ENCODE results near the gene GZMM.
A peak's percentile ranks its signal among the peaks of the same experiment; 100 is the strongest.

Gene GZMM

GRCh38 chr19:574658-575526, 31.0 kb downstream of the GZMM start:
- no peak for TF ChIP-seq CTCF (IDR thresholded peaks at IDR 0.05; ENCODE audit: insufficient read depth, low read depth, low read length, missing control alignments)
- H3K4me3 ChIP-seq (ENCODE audit: low read depth, low read length) = peak overlapping the region; percentile 81
- peak; percentile 64 for DNase-seq (ENCODE audit: low read depth)

GRCh38 chr19:575527-576506, 32.0 kb downstream of the GZMM start:
- no peak for DNase-seq (ENCODE audit: low read depth)
- TF ChIP-seq CTCF (IDR thresholded peaks at IDR 0.05; ENCODE audit: insufficient read depth, low read depth, low read length, missing control alignments) = no peak
- H3K4me3 ChIP-seq (ENCODE audit: low read depth, low read length) = peak overlapping the region; percentile 81

- TF ChIP-seq CTCF (IDR thresholded peaks at IDR 0.05; ENCODE audit: insufficient read depth, low read depth, low read length, missing control alignments) = no peak
- no peak for DNase-seq (ENCODE audit: low read depth)
- H3K4me3 ChIP-seq (ENCODE audit: low read depth, low read length) = no peak overlapping the region
Observed at GRCh38 chr19:576768-577438, 33.0 kb downstream of the GZMM start.

- no peak for TF ChIP-seq CTCF (IDR thresholded peaks at IDR 0.05; ENCODE audit: insufficient read depth, low read depth, low read length, missing control alignments)
- H3K4me3 ChIP-seq (ENCODE audit: low read depth, low read length) = no peak overlapping the region
- DNase-seq (ENCODE audit: low read depth) = no peak
Observed at GRCh38 chr19:577439-578392, 33.9 kb downstream of the GZMM start.

- no peak overlapping the region for H3K4me3 ChIP-seq (ENCODE audit: low read depth, low read length)
- DNase-seq (ENCODE audit: low read depth) = no peak
- TF ChIP-seq CTCF (IDR thresholded peaks at IDR 0.05; ENCODE audit: insufficient read depth, low read depth, low read length, missing control alignments) = no peak
Observed at GRCh38 chr19:579111-579841, 35.4 kb downstream of the GZMM start.

Data from GM12865 (cell line).